ENCODE results near the gene ASTN2. TPM values are rescaled to one million over a fixed set of nuclear protein-coding genes. Genes with fewer than 3 reads are reported as not detected.

ASTN2 gene
- polyA plus RNA-seq, 4 donors: 3.0 to 15.2 (median 3.7) TPM

DNA sequence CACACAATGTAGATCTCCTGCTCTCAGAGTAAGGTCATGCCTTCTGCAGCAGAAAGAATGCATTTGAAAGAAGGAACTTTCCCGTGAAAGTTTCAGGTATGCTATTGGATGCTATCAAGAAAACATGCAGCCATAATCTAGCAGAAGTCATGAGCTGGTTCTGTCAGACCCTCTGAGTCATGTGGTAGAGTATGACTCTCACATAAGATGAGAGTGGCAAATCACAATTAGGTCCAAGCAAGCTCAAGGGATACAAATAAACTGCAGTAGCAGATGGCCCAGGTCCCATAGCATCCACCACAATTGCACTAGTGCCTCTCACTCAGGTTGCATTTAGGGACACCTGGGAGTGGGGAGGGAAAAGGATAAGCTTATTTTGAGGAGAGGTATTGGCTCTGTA lies 292.8 kb downstream of the ASTN2 start:
- no peak overlapping the region for H3K4me3 ChIP-seq (ENCODE audit: low read depth in 1 of 3, low read length in 3 of 3)
- no peak for DNase-seq
- H3K27ac ChIP-seq (ENCODE audit: low read depth in 1 of 3, low read length in 2 of 3): no peak overlapping the region
- H3K27me3 ChIP-seq (ENCODE audit: control insufficient read depth in 3 of 3, insufficient read depth in 3 of 3, low read length in 3 of 3): no peaks in the 10 kb centered on the region
- H3K4me1 ChIP-seq (ENCODE audit: control insufficient read depth in 3 of 3, insufficient read depth in 2 of 3, low read depth in 1 of 3, low read length in 2 of 3): no peaks in the 10 kb centered on the region
- FAIRE-seq: no peak
- H3K36me3 ChIP-seq (ENCODE audit: control insufficient read depth in 3 of 3, insufficient read depth in 2 of 3, low read depth in 1 of 3, low read length in 3 of 3): no peaks in the 10 kb centered on the region
- H3K9me3 ChIP-seq (ENCODE audit: control insufficient read depth in 2 of 2, insufficient read depth in 1 of 2, low read depth in 1 of 2, low read length in 1 of 2): no peaks in the 10 kb centered on the region
- 75 to 91% (median 81%) methylated on average over 1 of the region's 1 CpG for WGBS, 3 donors

DNA sequence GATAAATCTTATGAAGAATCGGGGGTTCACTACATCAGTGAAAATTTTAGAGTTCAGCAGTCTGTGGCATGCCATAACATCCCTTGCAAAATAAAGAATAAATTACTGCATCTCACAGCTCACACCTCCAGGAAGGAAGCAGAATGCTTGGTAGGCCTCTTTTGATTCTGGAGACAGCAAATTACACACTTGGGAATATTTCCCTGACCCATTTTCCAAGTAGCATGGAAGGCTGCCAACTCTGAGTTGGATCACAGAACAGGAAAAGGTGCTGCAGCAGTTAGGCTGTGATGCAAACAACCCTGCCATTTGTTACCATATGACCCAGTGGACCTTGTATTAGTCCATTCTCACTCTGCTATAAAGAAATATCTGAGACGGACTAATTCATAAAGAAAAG lies 293.5 kb downstream of the ASTN2 start:
- WGBS, 3 donors: 73 to 82% (median 79%) methylated on average over 2 of the region's 2 CpGs
- H3K4me3 ChIP-seq (ENCODE audit: low read depth in 1 of 3, low read length in 3 of 3): no peak overlapping the region
- H3K9me3 ChIP-seq (ENCODE audit: control insufficient read depth in 2 of 2, insufficient read depth in 1 of 2, low read depth in 1 of 2, low read length in 1 of 2): no peaks in the 10 kb centered on the region
- FAIRE-seq (no peak), DNase-seq (no peak)
- H3K36me3 ChIP-seq (ENCODE audit: control insufficient read depth in 3 of 3, insufficient read depth in 2 of 3, low read depth in 1 of 3, low read length in 3 of 3): no peaks in the 10 kb centered on the region
- no peaks in the 10 kb centered on the region for H3K27me3 ChIP-seq (ENCODE audit: control insufficient read depth in 3 of 3, insufficient read depth in 3 of 3, low read length in 3 of 3)
- no peaks in the 10 kb centered on the region for H3K4me1 ChIP-seq (ENCODE audit: control insufficient read depth in 3 of 3, insufficient read depth in 2 of 3, low read depth in 1 of 3, low read length in 2 of 3)
- H3K27ac ChIP-seq (ENCODE audit: low read depth in 1 of 3, low read length in 2 of 3): no peak overlapping the region

DNA sequence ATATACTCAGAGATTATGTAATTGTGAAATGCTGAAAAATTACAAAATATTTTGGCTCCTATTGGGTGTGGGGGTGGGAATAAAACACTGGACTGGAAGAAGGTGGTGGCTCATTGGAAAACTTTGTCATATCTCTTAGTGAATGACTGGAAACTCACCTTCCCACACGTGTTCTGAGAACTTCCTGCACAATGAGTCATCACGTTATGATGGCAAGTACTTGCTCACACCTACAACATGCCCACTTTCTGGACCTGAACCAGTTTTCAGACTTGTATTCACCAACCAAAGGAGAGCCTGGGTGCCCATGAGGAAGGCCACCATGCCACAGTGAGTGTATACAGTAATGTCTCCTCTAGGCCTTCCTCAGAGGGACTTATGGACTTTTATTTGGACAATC lies 294.8 kb downstream of the ASTN2 start:
- no peaks in the 10 kb centered on the region for H3K9me3 ChIP-seq (ENCODE audit: control insufficient read depth in 2 of 2, insufficient read depth in 1 of 2, low read depth in 1 of 2, low read length in 1 of 2)
- H3K36me3 ChIP-seq (ENCODE audit: control insufficient read depth in 3 of 3, insufficient read depth in 2 of 3, low read depth in 1 of 3, low read length in 3 of 3): no peaks in the 10 kb centered on the region
- WGBS, 3 donors: 34 to 54% (median 43%) methylated on average over 2 of the region's 2 CpGs
- DNase-seq (no peak), FAIRE-seq (no peak)
- H3K27ac ChIP-seq (ENCODE audit: low read depth in 1 of 3, low read length in 2 of 3): no peak overlapping the region
- H3K27me3 ChIP-seq (ENCODE audit: control insufficient read depth in 3 of 3, insufficient read depth in 3 of 3, low read length in 3 of 3): no peaks in the 10 kb centered on the region
- no peaks in the 10 kb centered on the region for H3K4me1 ChIP-seq (ENCODE audit: control insufficient read depth in 3 of 3, insufficient read depth in 2 of 3, low read depth in 1 of 3, low read length in 2 of 3)
- no peak overlapping the region for H3K4me3 ChIP-seq (ENCODE audit: low read depth in 1 of 3, low read length in 3 of 3)

DNA sequence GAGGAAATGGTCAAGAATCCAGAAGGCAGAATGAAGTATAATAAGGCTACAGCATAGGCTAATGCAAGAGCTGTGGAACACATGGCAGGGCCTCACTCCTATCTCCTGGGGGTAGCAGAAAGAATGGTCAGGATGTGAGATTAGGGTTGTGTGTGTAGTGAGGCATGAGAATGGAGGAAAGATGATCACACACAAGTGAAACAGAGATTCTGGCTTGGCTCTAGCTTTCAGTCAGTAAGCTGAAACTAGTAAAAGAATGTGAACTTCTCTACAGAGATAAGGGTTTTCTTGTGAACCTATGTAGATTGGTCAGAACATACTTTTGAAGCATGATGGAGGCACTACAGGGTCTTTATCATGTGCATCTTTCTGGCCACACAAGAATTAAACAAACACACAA lies 298.8 kb downstream of the ASTN2 start:
- Histone ChIP-seq H3K27me3 (ENCODE audit: control insufficient read depth in 3 of 3, insufficient read depth in 3 of 3, low read length in 3 of 3) (no peaks in the 10 kb centered on the region), H3K9me3 (ENCODE audit: control insufficient read depth in 2 of 2, insufficient read depth in 1 of 2, low read depth in 1 of 2, low read length in 1 of 2) (no peaks in the 10 kb centered on the region), H3K36me3 (ENCODE audit: control insufficient read depth in 3 of 3, insufficient read depth in 2 of 3, low read depth in 1 of 3, low read length in 3 of 3) (no peaks in the 10 kb centered on the region), H3K4me3 (ENCODE audit: low read depth in 1 of 3, low read length in 3 of 3) (no peak overlapping the region), H3K4me1 (ENCODE audit: control insufficient read depth in 3 of 3, insufficient read depth in 2 of 3, low read depth in 1 of 3, low read length in 2 of 3) (no peaks in the 10 kb centered on the region), H3K27ac (ENCODE audit: low read depth in 1 of 3, low read length in 2 of 3) (no peak overlapping the region)
- no peak for DNase-seq
- FAIRE-seq: no peak

DNA sequence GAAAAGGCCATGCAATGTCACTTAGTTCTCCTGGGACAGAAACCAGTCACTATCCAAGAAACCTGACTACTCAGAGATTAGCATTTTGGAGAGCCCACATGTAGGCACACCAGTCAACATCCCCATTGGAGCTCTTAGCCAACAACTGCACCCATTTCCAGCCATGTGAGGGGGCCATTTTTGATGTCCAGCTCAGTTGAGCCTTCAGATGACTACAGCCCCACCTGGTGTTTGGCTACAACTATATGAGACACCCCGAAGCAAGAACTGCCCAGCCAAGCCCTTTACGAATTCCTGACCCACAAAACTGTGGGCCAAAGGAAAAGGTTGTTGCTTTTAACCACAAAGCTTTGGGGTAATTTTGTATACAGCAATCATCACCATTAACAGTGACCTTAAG lies 300.1 kb downstream of the ASTN2 start:
- Histone ChIP-seq H3K4me1 (ENCODE audit: control insufficient read depth in 3 of 3, insufficient read depth in 2 of 3, low read depth in 1 of 3, low read length in 2 of 3) (no peaks in the 10 kb centered on the region), H3K27me3 (ENCODE audit: control insufficient read depth in 3 of 3, insufficient read depth in 3 of 3, low read length in 3 of 3) (no peaks in the 10 kb centered on the region), H3K36me3 (ENCODE audit: control insufficient read depth in 3 of 3, insufficient read depth in 2 of 3, low read depth in 1 of 3, low read length in 3 of 3) (no peaks in the 10 kb centered on the region), H3K27ac (ENCODE audit: low read depth in 1 of 3, low read length in 2 of 3) (no peak overlapping the region), H3K4me3 (ENCODE audit: low read depth in 1 of 3, low read length in 3 of 3) (no peak overlapping the region), H3K9me3 (ENCODE audit: control insufficient read depth in 2 of 2, insufficient read depth in 1 of 2, low read depth in 1 of 2, low read length in 1 of 2) (no peaks in the 10 kb centered on the region)
- no peak for DNase-seq
- WGBS, 3 donors: 26 to 50% (median 43%) methylated on average over 2 of the region's 2 CpGs
- no peak for FAIRE-seq

DNA sequence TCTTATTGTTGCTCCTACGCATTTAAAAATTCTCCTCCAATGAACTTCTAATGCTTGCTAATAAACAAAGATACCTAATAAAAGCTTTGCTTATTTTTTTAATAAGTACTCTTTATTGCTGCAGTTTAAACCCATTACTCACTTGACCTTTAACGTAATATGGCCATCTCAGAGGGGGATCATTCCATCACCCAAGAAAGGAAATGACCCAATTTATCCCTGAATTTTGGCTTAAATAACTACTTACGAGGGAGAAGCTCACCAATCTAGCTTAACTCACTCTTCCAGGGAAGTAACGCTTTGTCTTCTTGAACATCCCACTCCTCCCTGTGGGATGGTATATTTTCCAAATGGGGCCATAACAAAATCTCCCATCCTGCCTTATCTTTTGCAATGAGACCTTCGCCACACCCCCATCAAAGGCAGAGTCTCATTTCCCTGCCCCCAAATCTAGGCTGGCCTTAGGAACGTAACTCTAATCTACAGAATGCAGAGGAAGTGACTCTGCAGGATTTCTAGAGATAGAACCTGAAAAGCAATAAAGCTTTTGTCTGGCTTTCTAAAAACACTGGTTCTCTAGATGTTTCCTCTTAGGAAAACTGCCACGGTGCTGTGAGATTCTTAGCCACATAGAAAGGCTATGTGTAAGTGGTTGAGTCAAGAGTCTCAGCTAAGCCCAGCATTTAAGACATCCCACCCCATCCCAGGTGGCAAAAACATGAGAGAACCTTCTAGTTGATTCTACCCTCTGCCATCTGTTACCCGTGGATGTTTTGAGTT lies 310.0 kb downstream of the ASTN2 start:
- Histone ChIP-seq H3K4me3 (ENCODE audit: low read depth in 1 of 3, low read length in 3 of 3) (no peak overlapping the region), H3K27ac (ENCODE audit: low read depth in 1 of 3, low read length in 2 of 3) (no peak overlapping the region), H3K9me3 (ENCODE audit: control insufficient read depth in 2 of 2, insufficient read depth in 1 of 2, low read depth in 1 of 2, low read length in 1 of 2) (no peaks in the 10 kb centered on the region), H3K36me3 (ENCODE audit: control insufficient read depth in 3 of 3, insufficient read depth in 2 of 3, low read depth in 1 of 3, low read length in 3 of 3) (no peaks in the 10 kb centered on the region), H3K4me1 (ENCODE audit: control insufficient read depth in 3 of 3, insufficient read depth in 2 of 3, low read depth in 1 of 3, low read length in 2 of 3) (no peaks in the 10 kb centered on the region), H3K27me3 (ENCODE audit: control insufficient read depth in 3 of 3, insufficient read depth in 3 of 3, low read length in 3 of 3) (no peaks in the 10 kb centered on the region)
- no peak for FAIRE-seq
- no peak for DNase-seq
- 61 to 67% (median 67%) methylated on average over 8 of the region's 8 CpGs for WGBS, 3 donors

DNA sequence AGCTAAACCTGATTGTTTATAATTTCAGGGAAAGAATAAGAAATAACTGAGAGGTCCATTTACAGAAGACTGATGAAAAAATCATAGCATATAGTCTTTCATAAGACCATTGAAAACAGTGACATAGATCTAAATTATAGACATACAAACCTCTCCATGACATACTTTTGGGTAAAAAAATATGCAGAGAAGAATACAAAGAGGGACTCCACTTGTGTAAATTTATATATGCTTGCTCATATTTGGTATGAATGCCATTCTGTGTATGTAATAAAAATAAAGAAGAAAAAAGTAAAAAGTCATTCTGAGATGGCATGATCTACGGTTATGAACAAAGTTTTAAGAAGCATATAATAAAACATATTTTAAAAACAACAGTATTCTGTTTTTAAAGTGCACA lies 310.7 kb downstream of the ASTN2 start:
- WGBS, 3 donors: 83 to 95% (median 90%) methylated on average over 1 of the region's 1 CpG
- Histone ChIP-seq H3K27ac (ENCODE audit: low read depth in 1 of 3, low read length in 2 of 3) (no peak overlapping the region), H3K4me1 (ENCODE audit: control insufficient read depth in 3 of 3, insufficient read depth in 2 of 3, low read depth in 1 of 3, low read length in 2 of 3) (no peaks in the 10 kb centered on the region), H3K9me3 (ENCODE audit: control insufficient read depth in 2 of 2, insufficient read depth in 1 of 2, low read depth in 1 of 2, low read length in 1 of 2) (no peaks in the 10 kb centered on the region), H3K36me3 (ENCODE audit: control insufficient read depth in 3 of 3, insufficient read depth in 2 of 3, low read depth in 1 of 3, low read length in 3 of 3) (no peaks in the 10 kb centered on the region), H3K27me3 (ENCODE audit: control insufficient read depth in 3 of 3, insufficient read depth in 3 of 3, low read length in 3 of 3) (no peaks in the 10 kb centered on the region), H3K4me3 (ENCODE audit: low read depth in 1 of 3, low read length in 3 of 3) (no peak overlapping the region)
- no peak for FAIRE-seq
- no peak for DNase-seq

DNA sequence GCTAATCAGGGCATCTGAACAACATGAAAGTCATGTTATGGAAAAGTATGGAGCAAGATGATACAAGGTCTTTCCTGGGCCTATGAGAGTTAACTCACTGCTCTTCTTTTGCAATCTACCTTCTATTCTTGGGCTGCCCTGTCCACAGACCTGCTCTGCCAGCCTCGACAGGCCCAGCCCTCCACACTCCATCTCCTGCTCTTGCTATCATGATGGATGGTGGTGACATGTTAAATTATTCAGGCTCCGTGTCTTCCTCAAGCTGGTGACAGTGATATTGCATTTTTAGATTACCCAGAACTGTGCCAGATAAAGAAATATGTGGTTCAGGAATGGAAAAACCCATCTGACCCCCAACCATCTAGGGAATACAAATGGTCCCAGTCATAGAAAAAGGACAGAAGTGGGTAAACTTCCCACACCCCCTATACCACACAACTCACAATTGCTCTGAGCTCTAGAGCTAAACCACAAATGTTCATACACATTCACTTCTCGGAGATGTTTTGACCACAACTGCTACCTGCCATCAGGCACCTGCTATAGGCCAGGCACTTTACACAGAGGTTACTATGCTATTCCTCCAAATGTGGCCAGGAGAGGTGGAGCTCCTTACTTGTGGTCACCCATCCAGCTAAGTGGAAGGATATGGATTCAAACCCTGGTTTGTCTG lies 311.3 kb downstream of the ASTN2 start:
- Histone ChIP-seq H3K36me3 (ENCODE audit: control insufficient read depth in 3 of 3, insufficient read depth in 2 of 3, low read depth in 1 of 3, low read length in 3 of 3) (no peaks in the 10 kb centered on the region), H3K9me3 (ENCODE audit: control insufficient read depth in 2 of 2, insufficient read depth in 1 of 2, low read depth in 1 of 2, low read length in 1 of 2) (no peaks in the 10 kb centered on the region), H3K4me1 (ENCODE audit: control insufficient read depth in 3 of 3, insufficient read depth in 2 of 3, low read depth in 1 of 3, low read length in 2 of 3) (no peaks in the 10 kb centered on the region), H3K27ac (ENCODE audit: low read depth in 1 of 3, low read length in 2 of 3) (no peak overlapping the region), H3K27me3 (ENCODE audit: control insufficient read depth in 3 of 3, insufficient read depth in 3 of 3, low read length in 3 of 3) (no peaks in the 10 kb centered on the region), H3K4me3 (ENCODE audit: low read depth in 1 of 3, low read length in 3 of 3) (no peak overlapping the region)
- WGBS, 3 donors: 30 to 37% (median 31%) methylated on average over 3 of the region's 3 CpGs
- no peak for DNase-seq
- no peak for FAIRE-seq

DNA sequence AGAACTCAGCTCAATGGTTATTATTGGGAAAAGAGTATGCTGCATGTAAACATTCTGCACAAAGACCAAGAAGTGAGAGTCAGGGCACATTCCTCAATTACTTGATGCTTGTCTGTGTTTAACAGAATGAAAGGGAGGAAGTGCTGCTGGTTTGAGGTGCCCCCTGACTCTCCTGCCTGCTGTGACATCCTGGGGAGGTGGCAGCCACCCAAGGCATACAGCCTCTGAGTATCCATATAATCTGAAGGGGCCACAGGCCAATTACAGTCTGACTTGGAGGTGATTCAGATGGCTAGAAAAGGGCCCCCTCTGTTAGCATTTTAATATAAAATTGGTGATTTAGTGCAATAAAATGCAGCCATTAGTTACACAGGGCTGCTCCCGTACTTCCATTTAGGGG lies 313.8 kb downstream of the ASTN2 start:
- 65 to 83% (median 68%) methylated on average over 1 of the region's 1 CpG for WGBS, 3 donors
- Histone ChIP-seq H3K27me3 (ENCODE audit: control insufficient read depth in 3 of 3, insufficient read depth in 3 of 3, low read length in 3 of 3) (no peaks in the 10 kb centered on the region), H3K27ac (ENCODE audit: low read depth in 1 of 3, low read length in 2 of 3) (no peak overlapping the region), H3K4me3 (ENCODE audit: low read depth in 1 of 3, low read length in 3 of 3) (no peak overlapping the region), H3K4me1 (ENCODE audit: control insufficient read depth in 3 of 3, insufficient read depth in 2 of 3, low read depth in 1 of 3, low read length in 2 of 3) (no peaks in the 10 kb centered on the region), H3K9me3 (ENCODE audit: control insufficient read depth in 2 of 2, insufficient read depth in 1 of 2, low read depth in 1 of 2, low read length in 1 of 2) (no peaks in the 10 kb centered on the region), H3K36me3 (ENCODE audit: control insufficient read depth in 3 of 3, insufficient read depth in 2 of 3, low read depth in 1 of 3, low read length in 3 of 3) (no peaks in the 10 kb centered on the region)
- FAIRE-seq: no peak
- DNase-seq: no peak
